BJ (cell line): Measurements from ENCODE around the gene STRIP2. TPM values are rescaled to one million over a fixed set of nuclear protein-coding genes. Genes with fewer than 3 reads are reported as not detected.

ENCODE experiments used
- CTCF ChIA-PET: fragments of 350-600 bp; formaldehyde crosslinking; extraction: SDS; loops from one replicate; lab custom pipeline; 2021; ENCODE audit warnings: antibody characterized with exemption, inconsistent platforms; lab: Yijun Ruan, JAX
- POLR2A ChIA-PET: fragments of 300-600 bp; sonication (Branson Sonifier 250); formaldehyde crosslinking; extraction: SDS; loops from one replicate; lab custom pipeline; 2021; ENCODE audit warnings: antibody characterized with exemption; lab: Charles Lee
- DNase-seq: peaks from one replicate; pipeline ENCODE4 v3.0.0-alpha.2; 2011; ENCODE audit warnings: low read depth
- H3K27me3 ChIP-seq: 2 replicates; pipeline ENCODE4 v1.6.0; 2011; ENCODE audit warnings: low read length; ENCODE audit not compliant: control insufficient read depth, insufficient read depth
- H3K36me3 ChIP-seq: 2 replicates; pipeline ENCODE4 v1.5.1; 2011; ENCODE audit warnings: low read length; ENCODE audit not compliant: control insufficient read depth, insufficient read depth
- H3K4me3 ChIP-seq: 2 replicates; pipeline ENCODE4 v1.5.1; 2011; ENCODE audit warnings: low read depth, mild to moderate bottlenecking, control low read depth, low read length
- polyA plus RNA-seq: library from polyadenylated mRNA; depleted of rRNA; stranded (reverse); fragments of >200 nt; gene quantifications from 2 replicates; pipeline ENCODE4 v1.2.3, GENCODE V29; 2011
- TF ChIP-seq, protein P1 (sequence below): IDR thresholded peaks from 2 replicates; pipeline ENCODE4 v1.5.1; 2011; ENCODE audit warnings: low read depth, mild to moderate bottlenecking, control low read depth, inconsistent platforms, low read length, moderate library complexity; ENCODE audit not compliant: insufficient read depth

STRIP2 gene
- polyA plus RNA-seq, 1 experiment, result 2.0 TPM

DNA sequence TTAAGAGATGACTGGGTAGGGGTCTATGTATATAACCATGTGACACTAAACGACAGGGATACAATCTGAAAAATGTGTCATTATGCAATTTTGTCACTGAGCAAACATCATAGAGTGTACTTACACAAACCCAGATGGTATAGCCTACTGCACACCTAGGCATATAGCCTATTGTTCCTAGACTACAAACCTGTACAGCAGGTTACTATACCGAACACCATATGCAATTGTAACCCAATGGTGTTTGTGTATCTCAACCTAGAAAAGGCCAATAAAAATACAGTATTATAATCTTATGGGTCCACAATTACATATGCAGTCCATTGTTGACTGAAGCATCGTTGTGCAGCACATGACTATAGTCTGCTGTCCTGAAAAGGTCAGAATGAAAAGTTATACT is 22.9 kb downstream of the STRIP2 start:
- H3K27me3 ChIP-seq, result no peaks in the 10 kb centered on the region
- H3K4me3 ChIP-seq, result no peak overlapping the region
- POLR2A ChIA-PET, result no interaction called here
- DNase-seq, result no peak
- H3K36me3 ChIP-seq, result no peaks in the 10 kb centered on the region
- TF ChIP-seq, protein P1, sequence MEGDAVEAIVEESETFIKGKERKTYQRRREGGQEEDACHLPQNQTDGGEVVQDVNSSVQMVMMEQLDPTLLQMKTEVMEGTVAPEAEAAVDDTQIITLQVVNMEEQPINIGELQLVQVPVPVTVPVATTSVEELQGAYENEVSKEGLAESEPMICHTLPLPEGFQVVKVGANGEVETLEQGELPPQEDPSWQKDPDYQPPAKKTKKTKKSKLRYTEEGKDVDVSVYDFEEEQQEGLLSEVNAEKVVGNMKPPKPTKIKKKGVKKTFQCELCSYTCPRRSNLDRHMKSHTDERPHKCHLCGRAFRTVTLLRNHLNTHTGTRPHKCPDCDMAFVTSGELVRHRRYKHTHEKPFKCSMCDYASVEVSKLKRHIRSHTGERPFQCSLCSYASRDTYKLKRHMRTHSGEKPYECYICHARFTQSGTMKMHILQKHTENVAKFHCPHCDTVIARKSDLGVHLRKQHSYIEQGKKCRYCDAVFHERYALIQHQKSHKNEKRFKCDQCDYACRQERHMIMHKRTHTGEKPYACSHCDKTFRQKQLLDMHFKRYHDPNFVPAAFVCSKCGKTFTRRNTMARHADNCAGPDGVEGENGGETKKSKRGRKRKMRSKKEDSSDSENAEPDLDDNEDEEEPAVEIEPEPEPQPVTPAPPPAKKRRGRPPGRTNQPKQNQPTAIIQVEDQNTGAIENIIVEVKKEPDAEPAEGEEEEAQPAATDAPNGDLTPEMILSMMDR, result no peak
- CTCF ChIA-PET, result no interaction called here

DNA sequence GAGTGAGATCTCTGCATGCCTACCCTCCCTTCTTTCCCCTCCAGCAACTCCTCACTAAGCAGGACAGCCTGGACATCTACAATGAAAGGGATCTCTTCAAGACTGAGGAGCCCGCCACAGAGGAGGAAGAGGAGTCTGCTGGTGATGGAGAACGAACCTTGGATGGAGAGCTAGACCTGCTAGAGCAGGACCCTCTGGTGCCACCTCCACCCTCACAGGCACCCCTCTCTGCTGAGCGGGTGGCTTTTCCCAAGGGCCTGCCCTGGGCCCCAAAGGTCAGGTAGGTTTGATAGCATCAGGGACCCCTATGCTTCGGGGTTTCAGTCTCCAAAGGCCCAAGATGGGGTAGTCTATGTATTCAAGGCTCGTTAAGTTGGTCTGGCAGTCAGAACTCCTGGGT is 23.9 kb downstream of the STRIP2 start:
- TF ChIP-seq, protein P1, result no peak
- ChIA-PET CTCF (interaction anchor here (1.0 kb wide), 1 partner anchor 91 kb away, joined by 3 read pairs; no protein-coding TSS in a partner anchor), POLR2A (no interaction called here)
- H3K36me3 ChIP-seq, result no peaks in the 10 kb centered on the region
- no peak for DNase-seq
- H3K4me3 ChIP-seq, result no peak overlapping the region
- H3K27me3 ChIP-seq, result no peaks in the 10 kb centered on the region

DNA sequence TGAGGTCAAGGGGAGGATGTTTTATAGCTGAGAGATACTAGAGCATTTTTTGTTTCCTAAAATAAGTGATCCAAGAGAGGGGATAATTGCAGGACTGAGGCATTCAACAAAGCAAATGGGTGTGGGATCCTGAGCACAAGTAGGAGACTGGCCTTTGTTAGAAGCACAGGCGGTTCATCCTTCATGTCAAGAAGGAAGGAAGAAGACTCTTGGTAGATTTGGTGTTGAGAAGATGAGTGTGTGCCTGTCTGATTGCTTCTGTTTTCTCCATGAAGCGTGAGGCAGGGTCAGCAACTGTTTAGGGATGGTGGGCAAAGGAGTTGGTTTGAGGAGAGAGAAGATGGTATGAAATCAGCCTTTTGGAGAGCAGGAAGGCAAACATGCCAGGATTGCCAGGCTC is 27.6 kb downstream of the STRIP2 start:
- ChIA-PET CTCF (interaction anchor here (1.1 to 1.4 kb wide), 5 partner anchors 10 to 119 kb away, joined by 3 to 7 read pairs (median 4); no protein-coding TSS in a partner anchor), POLR2A (no interaction called here)
- H3K27me3 ChIP-seq, result no peaks in the 10 kb centered on the region
- H3K36me3 ChIP-seq, result no peaks in the 10 kb centered on the region
- no peak for DNase-seq
- TF ChIP-seq, protein P1, result no peak
- H3K4me3 ChIP-seq, result no peak overlapping the region

DNA sequence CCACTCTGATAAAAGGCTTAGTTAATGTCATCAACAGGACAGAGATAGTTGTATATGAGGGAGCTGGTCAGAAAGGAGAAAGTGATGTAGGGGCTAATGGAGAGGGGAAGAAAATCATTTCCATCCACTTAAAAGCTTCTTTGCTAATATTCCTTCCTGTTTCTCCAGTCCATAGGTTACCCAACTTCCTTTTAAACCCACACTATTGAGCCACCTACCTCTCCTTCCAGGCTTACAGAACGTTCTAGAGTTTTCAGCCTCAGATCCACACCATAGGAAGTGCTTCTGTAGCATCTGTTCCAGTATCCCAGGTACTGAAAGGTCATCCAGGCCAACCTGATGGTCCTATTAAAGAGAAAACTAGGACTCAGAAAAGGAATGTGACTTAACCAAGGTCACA is 28.2 kb downstream of the STRIP2 start:
- TF ChIP-seq, protein P1, result no peak
- Histone ChIP-seq H3K27me3 (no peaks in the 10 kb centered on the region), H3K4me3 (no peak overlapping the region), H3K36me3 (no peaks in the 10 kb centered on the region)
- ChIA-PET CTCF (interaction anchor here (1.0 to 1.4 kb wide), 5 partner anchors 9 to 237 kb away, joined by 3 to 7 read pairs (median 4); no protein-coding TSS in a partner anchor), POLR2A (no interaction called here)
- no peak for DNase-seq

DNA sequence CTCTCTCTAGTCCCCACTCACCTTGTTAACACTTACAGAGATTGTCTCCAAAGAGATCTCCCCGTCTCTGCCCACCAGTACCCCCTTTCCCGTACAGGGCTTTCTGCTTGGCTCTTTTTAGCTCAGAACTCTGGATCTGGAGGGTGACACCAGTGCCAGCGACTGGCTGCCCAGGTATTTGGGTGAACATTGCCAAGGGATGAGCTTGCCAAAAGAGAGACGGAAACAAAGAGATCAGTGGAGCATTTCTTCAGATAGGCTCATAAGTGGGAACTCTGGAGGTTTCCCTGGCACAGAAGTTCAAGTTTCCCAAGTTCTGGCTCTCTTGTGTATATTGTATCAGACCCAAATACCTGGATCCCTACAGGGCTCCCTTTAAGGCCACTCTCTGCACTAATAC is 30.0 kb downstream of the STRIP2 start:
- POLR2A ChIA-PET, result no interaction called here
- CTCF ChIA-PET, result interaction anchor here (1.5 to 3.4 kb wide), 2 partner anchors 97 to 246 kb away, joined by 4 to 20 read pairs; no protein-coding TSS in a partner anchor
- no peak for DNase-seq

More for the DNA sequence above, 30.0 kb downstream of the STRIP2 start:
- Histone ChIP-seq H3K36me3 (no peaks in the 10 kb centered on the region), H3K27me3 (no peaks in the 10 kb centered on the region), H3K4me3 (no peak overlapping the region)
- TF ChIP-seq, protein P1, result no peak
